GM18873 (cell line): ENCODE results near the gene TDRD10.
A peak's percentile ranks its signal among the peaks of the same experiment; 100 is the strongest.

Source experiments
- ATAC-seq: cut with Tn5 transposase; IDR thresholded peaks from one replicate; pipeline ENCODE4 v1.9.1; 2021; ENCODE audit warnings: mild to moderate bottlenecking, moderate library complexity, moderate number of reproducible peaks; ENCODE audit not compliant: unreplicated experiment, low FRiP score

The TDRD10 gene

DNA sequence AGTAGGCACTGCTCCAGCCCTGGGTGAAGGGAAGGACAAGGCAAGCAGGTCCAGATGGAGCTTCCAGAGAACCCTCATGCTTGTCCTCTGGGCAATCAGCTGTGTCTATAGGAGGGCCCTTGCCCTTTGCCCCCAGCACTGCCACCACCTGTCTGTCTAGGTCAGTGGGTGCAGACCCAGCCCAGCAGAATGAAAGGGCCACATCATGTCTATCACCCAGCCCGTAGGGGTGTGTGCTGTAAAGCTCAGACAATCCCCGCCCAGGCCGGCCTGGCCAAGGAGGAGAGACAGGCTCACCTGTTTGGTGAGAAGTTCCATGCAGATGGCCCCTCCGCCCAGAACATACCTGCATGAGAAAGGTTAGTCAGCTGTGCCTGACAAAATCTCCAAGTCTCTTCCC is 49.5 kb downstream of the TDRD10 start:
- no peak for ATAC-seq

DNA sequence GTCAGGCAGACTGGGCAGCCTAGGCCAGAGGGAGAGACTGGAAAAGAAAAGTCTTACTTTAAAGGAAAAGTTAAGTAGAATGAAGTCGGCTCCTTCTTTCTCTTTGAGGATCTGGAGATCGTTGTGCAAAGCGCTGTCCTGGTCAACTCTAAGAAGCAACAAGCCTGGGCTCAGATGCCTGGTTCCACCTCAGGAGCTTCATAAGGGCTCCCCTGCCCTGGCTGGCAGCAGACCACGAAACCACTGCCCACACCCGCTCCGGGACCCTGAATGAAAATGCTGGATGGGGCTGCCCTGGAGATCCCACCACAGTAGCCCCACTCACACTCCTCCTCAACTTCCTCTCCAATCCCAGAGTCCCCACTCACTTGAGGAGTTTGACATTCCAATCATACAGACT is 50.0 kb downstream of the TDRD10 start:
- no peak for ATAC-seq

DNA sequence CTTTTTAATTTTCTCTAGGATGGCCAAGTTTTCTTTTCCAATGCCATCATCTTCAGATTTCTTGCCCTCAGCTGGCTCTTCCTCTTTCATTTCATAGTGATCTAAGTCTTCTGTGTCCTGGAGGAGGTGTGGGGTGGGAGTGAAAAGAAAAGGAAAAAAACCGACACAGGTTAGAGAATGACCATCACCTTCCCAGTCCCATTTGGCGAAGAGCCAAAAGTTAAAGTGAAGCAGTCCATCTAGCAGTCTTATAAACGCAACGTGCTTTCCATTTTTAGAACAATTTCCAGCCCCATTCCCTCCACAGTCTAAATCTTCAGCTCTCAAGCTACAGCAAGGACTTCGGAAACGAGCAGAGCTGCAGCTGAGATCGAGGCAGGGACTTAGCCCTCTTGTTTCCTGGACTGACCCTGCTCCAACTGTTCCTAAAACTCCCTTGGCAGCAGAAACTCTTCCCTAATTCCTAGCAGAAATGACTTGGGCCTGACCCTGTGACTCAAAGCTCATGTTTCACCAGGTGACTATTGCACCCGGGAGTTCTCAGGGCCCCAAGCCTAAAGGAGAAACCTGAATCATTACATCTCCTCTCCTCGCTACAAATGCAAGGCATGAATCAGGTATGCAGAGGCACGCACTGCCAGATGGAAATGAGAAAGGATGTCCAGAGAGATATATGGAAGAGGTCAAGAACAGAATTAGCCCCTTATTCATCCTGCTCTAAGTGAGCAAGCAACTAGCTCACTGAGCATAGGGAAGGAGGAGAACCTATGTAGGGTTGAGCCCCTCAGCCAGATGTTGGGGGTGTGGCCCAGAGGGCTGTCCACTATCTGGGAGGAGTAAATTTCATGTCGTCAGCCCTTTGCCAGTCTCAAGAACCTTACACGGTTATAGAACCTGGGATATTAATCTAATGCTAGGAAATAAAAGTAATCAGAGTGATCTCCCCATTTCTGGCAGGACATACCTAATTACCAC is 51.3 kb downstream of the TDRD10 start:
- ATAC-seq: no peak

DNA sequence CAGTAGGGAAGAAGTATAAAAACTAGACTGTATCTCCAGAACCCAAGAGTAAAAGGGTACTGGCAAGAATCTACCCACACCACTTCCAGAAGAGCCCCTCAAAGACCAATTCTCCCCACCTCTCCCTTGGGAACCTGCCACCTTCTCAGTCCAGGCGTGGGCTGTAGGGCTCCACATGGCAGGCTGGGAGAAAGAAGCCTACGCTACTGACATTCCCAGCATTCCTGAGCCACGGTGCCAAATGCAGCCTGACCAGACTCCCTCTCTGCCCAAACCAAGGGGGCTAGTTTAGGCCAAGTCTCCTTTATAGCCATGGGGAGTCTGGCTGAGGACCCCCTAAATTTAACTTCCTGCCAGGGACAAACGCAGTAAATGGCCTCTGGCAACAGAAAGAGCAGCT is 54.4 kb downstream of the TDRD10 start:
- no peak for ATAC-seq

GRCh38 chr1:154557248-154557938 is 55.4 kb downstream of the TDRD10 start:
- no peak for ATAC-seq

GRCh38 chr1:154557939-154558719 is 56.1 kb downstream of the TDRD10 start, which contains the start of gene UBE2Q1:
Gene UBE2Q1 (minus strand): TSS chr1:154558662. CDS start chr1:154558553, 109 bp downstream.
- no peak for ATAC-seq

- ATAC-seq: peak; percentile 76
These were observed 56.9 kb downstream of the TDRD10 start for GRCh38 chr1:154558720-154559465.

- ATAC-seq: peak; percentile 52
These were observed 57.5 kb downstream of the TDRD10 start for GRCh38 chr1:154559466-154560044.

DNA sequence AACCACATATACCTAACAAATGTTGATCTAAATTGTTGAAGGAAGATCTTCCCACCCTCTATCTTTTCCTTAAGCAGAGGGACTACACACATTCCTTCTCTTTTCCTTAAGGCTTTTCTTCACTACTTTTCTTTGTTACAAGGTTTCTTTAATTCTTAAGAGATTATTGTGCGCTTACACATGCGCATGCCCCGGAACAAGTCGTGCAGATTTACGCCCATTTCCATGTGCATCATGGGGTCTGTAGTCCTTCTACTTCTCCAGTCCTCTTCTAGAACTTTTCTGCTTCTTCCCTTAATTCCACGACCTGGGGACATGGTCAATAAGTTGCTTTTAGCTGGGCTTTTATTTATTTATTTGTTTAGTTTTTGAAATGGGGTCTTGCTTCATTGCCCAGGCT is 63.9 kb downstream of the TDRD10 start:
- ATAC-seq: no peak

- no peak for ATAC-seq
These were observed 65.6 kb downstream of the TDRD10 start, which contains the start of gene CHRNB2 for GRCh38 chr1:154567386-154568156. Gene CHRNB2 (plus strand): TSS chr1:154567778. CDS start chr1:154568045, 267 bp downstream.

GRCh38 chr1:154568157-154568815 is 66.3 kb downstream of the TDRD10 start:
- no peak for ATAC-seq

DNA sequence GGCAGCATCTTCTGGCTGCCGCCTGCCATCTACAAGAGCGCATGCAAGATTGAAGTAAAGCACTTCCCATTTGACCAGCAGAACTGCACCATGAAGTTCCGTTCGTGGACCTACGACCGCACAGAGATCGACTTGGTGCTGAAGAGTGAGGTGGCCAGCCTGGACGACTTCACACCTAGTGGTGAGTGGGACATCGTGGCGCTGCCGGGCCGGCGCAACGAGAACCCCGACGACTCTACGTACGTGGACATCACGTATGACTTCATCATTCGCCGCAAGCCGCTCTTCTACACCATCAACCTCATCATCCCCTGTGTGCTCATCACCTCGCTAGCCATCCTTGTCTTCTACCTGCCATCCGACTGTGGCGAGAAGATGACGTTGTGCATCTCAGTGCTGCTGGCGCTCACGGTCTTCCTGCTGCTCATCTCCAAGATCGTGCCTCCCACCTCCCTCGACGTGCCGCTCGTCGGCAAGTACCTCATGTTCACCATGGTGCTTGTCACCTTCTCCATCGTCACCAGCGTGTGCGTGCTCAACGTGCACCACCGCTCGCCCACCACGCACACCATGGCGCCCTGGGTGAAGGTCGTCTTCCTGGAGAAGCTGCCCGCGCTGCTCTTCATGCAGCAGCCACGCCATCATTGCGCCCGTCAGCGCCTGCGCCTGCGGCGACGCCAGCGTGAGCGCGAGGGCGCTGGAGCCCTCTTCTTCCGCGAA is 69.4 kb downstream of the TDRD10 start:
- no peak for ATAC-seq

DNA sequence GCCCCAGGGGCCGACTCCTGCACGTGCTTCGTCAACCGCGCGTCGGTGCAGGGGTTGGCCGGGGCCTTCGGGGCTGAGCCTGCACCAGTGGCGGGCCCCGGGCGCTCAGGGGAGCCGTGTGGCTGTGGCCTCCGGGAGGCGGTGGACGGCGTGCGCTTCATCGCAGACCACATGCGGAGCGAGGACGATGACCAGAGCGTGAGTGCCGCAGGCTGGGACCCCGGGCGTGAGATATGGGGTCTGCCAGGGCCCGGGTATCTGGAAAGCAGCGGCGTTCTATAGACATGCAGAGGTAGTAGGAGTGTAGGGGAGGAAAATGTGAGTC is 69.9 kb downstream of the TDRD10 start:
- no peak for ATAC-seq

GRCh38 chr1:154572468-154573167 is 70.6 kb downstream of the TDRD10 start:
- ATAC-seq: no peak

- ATAC-seq: no peak
These were observed 71.1 kb downstream of the TDRD10 start for GRCh38 chr1:154573168-154573510.

GRCh38 chr1:154574716-154575115 is 72.7 kb downstream of the TDRD10 start:
- ATAC-seq: no peak
